Trophoblast cell (in vitro differentiated cells and primary cell): ENCODE data around the gene TFB1M.

Experiments used
- DNase-seq, 2 donors: peaks; one replicate each; pipeline ENCODE4 v3.0.0-alpha.2; 2016
- H2AFZ ChIP-seq: 2 replicates; pipeline ENCODE4 v1.6.1; 2013; ENCODE audit warnings: low read length, moderate library complexity, mild to moderate bottlenecking; ENCODE audit not compliant: insufficient read depth, poor library complexity
- H2AK5ac ChIP-seq: 2 replicates; pipeline ENCODE4 v1.6.1; 2013; ENCODE audit warnings: mild to moderate bottlenecking, low read length
- H2BK120ac ChIP-seq: 2 replicates; pipeline ENCODE4 v1.6.1; 2013; ENCODE audit warnings: low read length, mild to moderate bottlenecking, moderate library complexity; ENCODE audit not compliant: insufficient read depth, poor library complexity
- H2BK12ac ChIP-seq: 2 replicates; pipeline ENCODE4 v1.6.1; 2013; ENCODE audit warnings: mild to moderate bottlenecking, low read length, moderate library complexity
- H2BK5ac ChIP-seq: 2 replicates; pipeline ENCODE4 v1.6.1; 2013; ENCODE audit warnings: low read length, low read depth, moderate library complexity, mild to moderate bottlenecking; ENCODE audit not compliant: poor library complexity
- H3K14ac ChIP-seq: 2 replicates; pipeline ENCODE4 v1.6.1; 2013; ENCODE audit warnings: mild to moderate bottlenecking, low read length
- H3K18ac ChIP-seq: 2 replicates; pipeline ENCODE4 v1.6.1; 2013; ENCODE audit warnings: mild to moderate bottlenecking, low read length
- H3K23ac ChIP-seq: 2 replicates; pipeline ENCODE4 v1.6.1; 2013; ENCODE audit warnings: low read length
- H3K27ac ChIP-seq: 2 replicates; pipeline ENCODE4 v1.5.1; 2013; ENCODE audit warnings: low read depth, mild to moderate bottlenecking, inconsistent platforms, low read length, moderate library complexity
- H3K27me3 ChIP-seq: 2 replicates; pipeline ENCODE4 v1.6.1; 2013; ENCODE audit warnings: inconsistent platforms, mild to moderate bottlenecking, low read length, moderate library complexity; ENCODE audit not compliant: insufficient read depth
- H3K36me3 ChIP-seq, 2 experiments: 1 replicate in 1 of 2; 2 replicates in 1 of 2; pipeline ENCODE4 v1.6.1; 2013; ENCODE audit warnings: low read length in 2 of 2, mild to moderate bottlenecking in 2 of 2, moderate library complexity in 1 of 2; ENCODE audit not compliant: insufficient read depth in 2 of 2, control insufficient read depth in 1 of 2
- H3K4ac ChIP-seq: 2 replicates; pipeline ENCODE4 v1.6.1; 2013; ENCODE audit warnings: low read depth, mild to moderate bottlenecking, low read length, moderate library complexity
- H3K4me1 ChIP-seq, 2 experiments: 1 replicate in 1 of 2; 2 replicates in 1 of 2; pipeline ENCODE4 v1.6.1; 2013; ENCODE audit warnings: low read length in 2 of 2, mild to moderate bottlenecking in 2 of 2, moderate library complexity in 1 of 2; ENCODE audit not compliant: insufficient read depth in 2 of 2, control insufficient read depth in 1 of 2
- H3K4me2 ChIP-seq: 2 replicates; pipeline ENCODE4 v1.6.1; 2013; ENCODE audit warnings: inconsistent platforms, mild to moderate bottlenecking, low read length, moderate library complexity
- H3K4me3 ChIP-seq: 2 replicates; pipeline ENCODE4 v1.5.1; 2013; ENCODE audit warnings: mild to moderate bottlenecking, low read depth, low read length, inconsistent platforms
- H3K79me1 ChIP-seq: one replicate; pipeline ENCODE4 v1.6.1; 2013; ENCODE audit warnings: low read length
- H3K79me2 ChIP-seq: 2 replicates; pipeline ENCODE4 v1.6.1; 2013; ENCODE audit warnings: low read length, mild to moderate bottlenecking; ENCODE audit not compliant: control insufficient read depth, insufficient read depth, poor library complexity
- H3K9ac ChIP-seq: 2 replicates; pipeline ENCODE4 v1.6.1; 2013; ENCODE audit warnings: mild to moderate bottlenecking, low read length
- H3K9me3 ChIP-seq: 2 replicates; pipeline ENCODE4 v1.6.1; 2013; ENCODE audit warnings: low read depth, mild to moderate bottlenecking, control low read depth, inconsistent platforms, low read length; ENCODE audit not compliant: insufficient read depth
- H4K12ac ChIP-seq: 2 replicates; pipeline ENCODE4 v1.6.1; 2013; ENCODE audit warnings: low read depth, mild to moderate bottlenecking, low read length, moderate library complexity
- H4K8ac ChIP-seq: 2 replicates; pipeline ENCODE4 v1.6.1; 2013; ENCODE audit warnings: low read depth, mild to moderate bottlenecking, low read length, moderate library complexity
- H4K91ac ChIP-seq: one replicate; pipeline ENCODE4 v1.6.1; 2013; ENCODE audit warnings: low read depth, mild to moderate bottlenecking, low read length, moderate library complexity
- WGBS: extraction: QIAGEN DNeasy Blood & Tissue Kit; methylation state at CpG from one replicate; pipeline ENCODE4 v1.1.7; 2013; ENCODE audit warnings: missing lambda C conversion rate; ENCODE audit not compliant: insufficient read length, insufficient coverage; ENCODE audit errors: extremely low coverage; 5-methylcytosine and 5-hydroxymethylcytosine counted together

TFB1M gene

GRCh38 chr6:155352811-155353210 lies 38.5 kb upstream of the TFB1M start:
- Histone ChIP-seq H3K79me2 (no peaks in the 10 kb centered on the region), H2BK5ac (no peak overlapping the region)

GRCh38 chr6:155352130-155352420 lies 37.8 kb upstream of the TFB1M start:
- no peaks in the 10 kb centered on the region for H3K4me1 ChIP-seq
- no peak overlapping the region for H2BK12ac ChIP-seq
- WGBS = no CpG with 5 or more reads among the region's 4 CpGs
- no peak overlapping the region for H3K18ac ChIP-seq
- no peaks in the 10 kb centered on the region for H3K9me3 ChIP-seq
- no peak overlapping the region for H2BK120ac ChIP-seq
- no peak overlapping the region for H3K4ac ChIP-seq
- no peaks in the 10 kb centered on the region for H3K36me3 ChIP-seq
- no peaks in the 10 kb centered on the region for H3K27me3 ChIP-seq
- H2AK5ac ChIP-seq = no peak overlapping the region
- H4K12ac ChIP-seq = no peak overlapping the region
- no peak overlapping the region for H2BK5ac ChIP-seq
- no peak overlapping the region for H3K27ac ChIP-seq
- H3K4me2 ChIP-seq = no peak overlapping the region
- no peak overlapping the region for H3K9ac ChIP-seq
- H2AFZ ChIP-seq = no peak overlapping the region
- no peak overlapping the region for H4K91ac ChIP-seq
- H3K23ac ChIP-seq = no peak overlapping the region
- no peak for DNase-seq
- no peak overlapping the region for H4K8ac ChIP-seq
- no peak overlapping the region for H3K14ac ChIP-seq
- H3K79me1 ChIP-seq = no peaks in the 10 kb centered on the region
- no peak overlapping the region for H3K4me3 ChIP-seq
- H3K79me2 ChIP-seq = no peaks in the 10 kb centered on the region

More at GRCh38 chr6:155352811-155353210, 38.5 kb upstream of the TFB1M start:
- H3K14ac ChIP-seq = no peak overlapping the region
- no peaks in the 10 kb centered on the region for H3K4me1 ChIP-seq
- no peak overlapping the region for H3K4me2 ChIP-seq
- H2AFZ ChIP-seq = no peak overlapping the region
- no peak overlapping the region for H3K18ac ChIP-seq
- H2BK120ac ChIP-seq = no peak overlapping the region
- H4K91ac ChIP-seq = no peak overlapping the region
- no peaks in the 10 kb centered on the region for H3K27me3 ChIP-seq
- DNase-seq = no peak
- no peak overlapping the region for H4K8ac ChIP-seq
- H3K27ac ChIP-seq = no peak overlapping the region
- H3K4me3 ChIP-seq = no peak overlapping the region
- H4K12ac ChIP-seq = no peak overlapping the region
- no peak overlapping the region for H2AK5ac ChIP-seq
- H3K4ac ChIP-seq = no peak overlapping the region
- H3K36me3 ChIP-seq = no peaks in the 10 kb centered on the region
- H2BK12ac ChIP-seq = no peak overlapping the region
- H3K79me1 ChIP-seq = no peaks in the 10 kb centered on the region
- H3K9ac ChIP-seq = no peak overlapping the region
- no peak overlapping the region for H3K23ac ChIP-seq
- H3K9me3 ChIP-seq = no peaks in the 10 kb centered on the region

GRCh38 chr6:155351273-155352129 lies 37.2 kb upstream of the TFB1M start:
- Histone ChIP-seq H3K18ac (no peak overlapping the region), H3K79me2 (no peaks in the 10 kb centered on the region), H4K91ac (no peak overlapping the region), H3K36me3 (no peaks in the 10 kb centered on the region), H3K9me3 (no peaks in the 10 kb centered on the region), H3K27me3 (no peaks in the 10 kb centered on the region), H2BK12ac (no peak overlapping the region), H2AK5ac (no peak overlapping the region), H3K4me3 (no peak overlapping the region), H3K4ac (no peak overlapping the region), H3K79me1 (no peaks in the 10 kb centered on the region), H4K12ac (no peak overlapping the region), H3K23ac (no peak overlapping the region), H3K9ac (no peak overlapping the region), H3K4me2 (no peak overlapping the region), H2BK5ac (no peak overlapping the region), H3K27ac (no peak overlapping the region), H2BK120ac (no peak overlapping the region), H3K14ac (no peak overlapping the region), H3K4me1 (no peaks in the 10 kb centered on the region), H2AFZ (no peak overlapping the region), H4K8ac (no peak overlapping the region)
- no CpG with 5 or more reads among the region's 5 CpGs for WGBS
- DNase-seq = no peak

GRCh38 chr6:155349956-155350355 lies 35.7 kb upstream of the TFB1M start:
- Histone ChIP-seq H2BK5ac (no peak overlapping the region), H3K4me3 (no peak overlapping the region), H3K18ac (no peak overlapping the region), H2BK120ac (no peak overlapping the region), H4K12ac (no peak overlapping the region), H3K79me2 (no peaks in the 10 kb centered on the region), H2BK12ac (no peak overlapping the region), H3K23ac (no peak overlapping the region), H4K91ac (no peak overlapping the region), H3K9me3 (no peaks in the 10 kb centered on the region), H3K27ac (no peak overlapping the region), H3K79me1 (no peaks in the 10 kb centered on the region), H3K4me2 (no peak overlapping the region), H3K9ac (no peak overlapping the region), H2AFZ (no peak overlapping the region), H4K8ac (no peak overlapping the region), H3K27me3 (no peaks in the 10 kb centered on the region), H3K4me1 (no peaks in the 10 kb centered on the region), H3K14ac (no peak overlapping the region), H2AK5ac (no peak overlapping the region), H3K36me3 (no peaks in the 10 kb centered on the region), H3K4ac (no peak overlapping the region)
- no peak for DNase-seq
- WGBS = no CpG with 5 or more reads among the region's 6 CpGs
